ENCODE measurements around the gene SFTA2.
"Not testable (repeated sequence)": the region's sequence is repeated elsewhere in the genome, so short reads cannot be mapped to it uniquely, and the experiment has no call there.

SFTA2 gene

GRCh38 chr6:30908700-30909099 lies 23.3 kb downstream of the SFTA2 start:
- DNase-seq = no peak

GRCh38 chr6:30907758-30908591 lies 24.0 kb downstream of the SFTA2 start, which contains the start of gene GTF2H4:
TSS of gene GTF2H4 (plus strand) at chr6:30908207.
- peak; percentile 97 for DNase-seq

- not testable (repeated sequence) for DNase-seq
Measured at GRCh38 chr6:30907290-30907757, 24.6 kb downstream of the SFTA2 start.

GRCh38 chr6:30903236-30903635 lies 28.7 kb downstream of the SFTA2 start:
- no peak for DNase-seq

GRCh38 chr6:30902709-30903108 lies 29.3 kb downstream of the SFTA2 start:
- no peak for DNase-seq

- DNase-seq = not testable (repeated sequence)
Measured at GRCh38 chr6:30902196-30902595, 29.8 kb downstream of the SFTA2 start.

GRCh38 chr6:30901436-30901835 lies 30.5 kb downstream of the SFTA2 start:
- no peak for DNase-seq

- DNase-seq = no peak
Measured at GRCh38 chr6:30900863-30901417, 31.0 kb downstream of the SFTA2 start.

GRCh38 chr6:30898750-30899360 lies 33.1 kb downstream of the SFTA2 start:
- no peak for DNase-seq

- DNase-seq = no peak
Measured at GRCh38 chr6:30897882-30898281, 34.1 kb downstream of the SFTA2 start.

GRCh38 chr6:30896541-30896940 lies 35.4 kb downstream of the SFTA2 start:
- DNase-seq = no peak

GRCh38 chr6:30895343-30895742 lies 36.6 kb downstream of the SFTA2 start:
- DNase-seq = no peak

GRCh38 chr6:30894935-30895334 lies 37.0 kb downstream of the SFTA2 start:
- no peak for DNase-seq

GRCh38 chr6:30894381-30894780 lies 37.6 kb downstream of the SFTA2 start:
- DNase-seq = no peak

GRCh38 chr6:30893666-30894065 lies 38.3 kb downstream of the SFTA2 start:
- DNase-seq = no peak

GRCh38 chr6:30893001-30893591 lies 38.9 kb downstream of the SFTA2 start:
- no peak for DNase-seq

GRCh38 chr6:30891816-30892538 lies 40.0 kb downstream of the SFTA2 start:
- no peak for DNase-seq

- DNase-seq = no peak
Measured at GRCh38 chr6:30891450-30891723, 40.6 kb downstream of the SFTA2 start.

- peak; percentile 31 for DNase-seq
Measured at GRCh38 chr6:30890646-30891449, 41.1 kb downstream of the SFTA2 start.

GRCh38 chr6:30889921-30890645 lies 41.9 kb downstream of the SFTA2 start:
- peak; percentile 83 for DNase-seq

GRCh38 chr6:30889496-30889885 lies 42.5 kb downstream of the SFTA2 start:
- DNase-seq = no peak
